ENCODE results near the gene HMG20B.

Gene HMG20B

GRCh38 chr19:3612901-3613741, 40.4 kb downstream of the HMG20B start:
- Histone ChIP-seq H3K4me1 (peaks cover 0 to 33% (median 29%) of the 10 kb centered on the region in 4 donors), H3K9me3 (no peaks in the 10 kb centered on the region), H3K36me3 (peaks cover 9 to 74% (median 24%) of the 10 kb centered on the region in 3 donors), H3K4me3 (no peak overlapping the region), H3K27me3 (no peaks in the 10 kb centered on the region), H3K27ac (no peak overlapping the region)
- no peak for TF ChIP-seq CTCF (IDR thresholded peaks at IDR 0.05)
- intact Hi-C loops (cut with DNase I; ENCODE audit: low total_unique reads) = no loop called here
- no peak for DNase-seq

GRCh38 chr19:3613818-3614661, 41.3 kb downstream of the HMG20B start:
- H3K27ac ChIP-seq = no peak overlapping the region
- intact Hi-C loops (cut with DNase I; ENCODE audit: low total_unique reads) = no loop called here
- no peak for DNase-seq
- no peak overlapping the region for H3K4me3 ChIP-seq
- no peaks in the 10 kb centered on the region for H3K9me3 ChIP-seq
- no peak for TF ChIP-seq CTCF (IDR thresholded peaks at IDR 0.05)
- H3K36me3 ChIP-seq = peaks cover 9 to 79% (median 28%) of the 10 kb centered on the region in 3 donors
- H3K27me3 ChIP-seq = no peaks in the 10 kb centered on the region
- peaks cover 0 to 32% (median 25%) of the 10 kb centered on the region in 4 donors for H3K4me1 ChIP-seq

- no peaks in the 10 kb centered on the region for H3K27me3 ChIP-seq
- no peak overlapping the region for H3K27ac ChIP-seq
- no peaks in the 10 kb centered on the region for H3K9me3 ChIP-seq
- no peak for DNase-seq
- H3K4me1 ChIP-seq = peaks cover 0 to 23% (median 16%) of the 10 kb centered on the region in 4 donors
- H3K4me3 ChIP-seq = no peak overlapping the region
- no peak for TF ChIP-seq CTCF (IDR thresholded peaks at IDR 0.05)
- peaks cover 9 to 89% (median 36%) of the 10 kb centered on the region in 3 donors for H3K36me3 ChIP-seq
- intact Hi-C loops (cut with DNase I; ENCODE audit: low total_unique reads) = loop anchor here (5.0 kb wide), 1 partner anchor 38 kb away; no protein-coding TSS in a partner anchor
Measured at GRCh38 chr19:3614858-3615505, 42.2 kb downstream of the HMG20B start.

- H3K4me1 ChIP-seq = peaks cover 0 to 16% (median 10%) of the 10 kb centered on the region in 4 donors
- TF ChIP-seq CTCF (IDR thresholded peaks at IDR 0.05) = no peak
- intact Hi-C loops (cut with DNase I; ENCODE audit: low total_unique reads) = loop anchor here (5.0 kb wide), 1 partner anchor 38 kb away; no protein-coding TSS in a partner anchor
- DNase-seq = no peak
- H3K27ac ChIP-seq = no peak overlapping the region
- no peak overlapping the region for H3K4me3 ChIP-seq
- H3K27me3 ChIP-seq = no peaks in the 10 kb centered on the region
- H3K36me3 ChIP-seq = peaks cover 9 to 94% (median 41%) of the 10 kb centered on the region in 3 donors
- no peaks in the 10 kb centered on the region for H3K9me3 ChIP-seq
Measured at GRCh38 chr19:3615524-3616135, 42.9 kb downstream of the HMG20B start.

- TF ChIP-seq CTCF (IDR thresholded peaks at IDR 0.05) = no peak
- no peaks in the 10 kb centered on the region for H3K27me3 ChIP-seq
- intact Hi-C loops (cut with DNase I; ENCODE audit: low total_unique reads) = loop anchor here (5.0 kb wide), 1 partner anchor 40 kb away; no protein-coding TSS in a partner anchor
- peaks cover 0 to 10% (median 7%) of the 10 kb centered on the region in 4 donors for H3K4me1 ChIP-seq
- no peaks in the 10 kb centered on the region for H3K9me3 ChIP-seq
- H3K4me3 ChIP-seq = no peak overlapping the region
- no peak overlapping the region for H3K27ac ChIP-seq
- DNase-seq = no peak
- peaks cover 8 to 94% (median 41%) of the 10 kb centered on the region in 3 donors for H3K36me3 ChIP-seq
Measured at GRCh38 chr19:3617463-3617862, 44.7 kb downstream of the HMG20B start.

Data from tibial artery (tissue), 4 donors.